Measurements from ENCODE around the gene COG6.

Gene COG6

DNA sequence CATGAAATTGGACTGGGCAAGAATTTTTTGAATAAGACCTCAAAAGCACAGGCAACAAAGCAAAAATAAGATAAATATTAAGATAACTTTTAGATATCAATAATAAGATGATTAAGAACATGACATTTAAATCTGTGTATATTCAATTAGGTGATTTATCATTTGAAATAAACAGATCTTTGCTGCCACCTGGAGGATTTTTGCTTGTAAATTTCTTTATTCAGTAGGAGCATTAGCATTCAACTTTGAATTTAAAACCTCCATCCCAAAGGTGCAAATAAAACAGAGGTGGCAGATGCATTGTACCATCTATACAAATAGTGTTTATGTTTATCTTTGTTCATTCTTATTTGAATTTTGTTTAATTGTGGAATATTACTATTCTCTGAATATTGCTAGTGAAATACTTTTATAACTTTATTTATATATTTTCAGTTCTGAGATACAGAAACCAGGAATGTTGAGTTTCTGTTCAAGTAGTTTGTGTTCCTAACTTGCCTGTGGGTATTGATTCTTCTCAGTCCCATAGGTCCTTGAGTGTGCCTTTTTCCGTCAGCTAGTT lies 20.9 kb downstream of the COG6 start:
- peak in 1 of 4 experiments; percentile 7 for DNase-seq (ENCODE audit: low read depth in 4 of 4, low spot score in 1 of 4)

DNA sequence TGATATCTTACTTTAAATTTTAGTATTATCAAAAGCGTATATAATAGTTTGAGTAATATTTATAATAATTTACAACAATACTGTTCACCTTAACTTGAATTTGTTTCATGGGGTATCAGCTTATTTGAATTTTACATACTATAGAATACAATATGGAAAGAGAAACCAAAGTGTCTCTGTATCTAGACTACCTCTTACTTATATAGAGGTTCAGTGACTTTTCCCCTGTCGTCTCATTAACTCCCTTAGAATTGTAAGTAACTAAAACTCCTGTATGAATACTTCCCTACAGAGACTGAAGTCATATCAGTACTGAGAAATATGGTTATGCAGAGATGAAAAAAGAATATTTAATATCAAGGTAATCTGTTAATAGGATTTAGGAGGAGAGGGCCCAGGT lies 26.8 kb downstream of the COG6 start:
- no peak for DNase-seq (ENCODE audit: low read depth in 4 of 4, low spot score in 1 of 4)

DNA sequence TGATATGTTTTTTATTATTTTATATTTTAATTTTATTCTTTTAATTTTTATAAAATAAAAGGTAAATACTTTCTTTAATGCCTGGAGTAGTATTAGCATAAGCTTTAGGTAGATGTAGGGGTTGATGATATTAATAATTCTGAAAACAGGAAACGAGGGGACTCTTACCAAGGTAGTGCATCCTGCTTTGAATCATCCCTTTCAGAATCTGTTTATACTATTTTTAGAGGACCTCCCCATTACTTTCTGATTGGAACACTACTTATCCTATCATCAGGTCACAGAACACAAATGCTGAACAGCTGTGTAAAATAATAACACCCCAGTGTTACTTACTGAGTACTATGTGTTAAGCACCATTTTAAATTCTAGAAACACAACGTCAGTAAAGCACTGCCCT lies 27.3 kb downstream of the COG6 start:
- no peak for DNase-seq (ENCODE audit: low read depth in 4 of 4, low spot score in 1 of 4)

DNA sequence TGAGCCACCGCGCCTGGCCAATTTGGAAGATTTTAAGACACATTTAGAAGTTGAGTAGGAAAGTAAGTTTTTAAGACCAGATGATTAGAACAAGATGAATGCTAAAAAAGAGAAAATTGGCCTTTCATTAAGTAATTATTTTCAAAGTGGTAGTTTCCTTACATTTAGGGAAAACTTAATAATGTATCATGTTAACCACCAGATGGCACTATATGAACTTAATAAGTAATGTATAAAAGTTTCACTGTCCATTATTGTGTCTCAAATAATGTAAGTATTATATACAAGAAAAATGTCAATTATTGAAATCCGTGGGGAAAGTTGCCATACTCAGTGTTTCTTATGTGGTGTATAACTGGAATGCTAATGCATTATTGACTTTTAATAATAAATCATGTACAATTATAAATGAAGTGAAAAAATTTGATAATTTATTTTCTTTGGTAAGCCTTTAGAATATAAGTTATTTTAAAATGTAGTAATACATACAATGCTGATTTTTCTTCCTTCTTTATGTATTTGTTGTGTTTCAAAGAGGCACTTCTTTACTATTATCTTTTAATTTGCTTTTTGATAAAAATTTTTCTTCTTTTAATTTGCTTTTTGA lies 29.2 kb downstream of the COG6 start:
- DNase-seq (ENCODE audit: low read depth in 4 of 4, low spot score in 1 of 4), result no peak

DNA sequence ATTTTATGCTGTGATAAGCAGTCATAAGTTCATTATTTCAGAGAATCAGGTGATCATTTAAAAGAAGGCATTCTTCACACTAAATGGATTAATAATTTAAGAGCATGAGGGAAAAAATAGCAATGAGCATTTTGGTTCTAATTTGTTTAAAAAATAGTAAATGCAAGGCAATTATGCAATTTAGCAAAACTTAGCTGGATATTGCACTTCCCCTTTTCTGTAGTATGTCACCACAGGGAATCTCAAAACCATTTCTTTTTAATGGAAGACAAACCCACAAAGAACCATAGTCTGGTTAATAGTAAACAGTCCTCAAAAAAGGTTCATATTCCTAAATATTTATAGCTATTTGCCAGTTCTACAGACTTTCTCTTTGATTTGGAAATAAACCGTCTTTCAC lies 30.2 kb downstream of the COG6 start:
- no peak for DNase-seq (ENCODE audit: low read depth in 4 of 4, low spot score in 1 of 4)

DNA sequence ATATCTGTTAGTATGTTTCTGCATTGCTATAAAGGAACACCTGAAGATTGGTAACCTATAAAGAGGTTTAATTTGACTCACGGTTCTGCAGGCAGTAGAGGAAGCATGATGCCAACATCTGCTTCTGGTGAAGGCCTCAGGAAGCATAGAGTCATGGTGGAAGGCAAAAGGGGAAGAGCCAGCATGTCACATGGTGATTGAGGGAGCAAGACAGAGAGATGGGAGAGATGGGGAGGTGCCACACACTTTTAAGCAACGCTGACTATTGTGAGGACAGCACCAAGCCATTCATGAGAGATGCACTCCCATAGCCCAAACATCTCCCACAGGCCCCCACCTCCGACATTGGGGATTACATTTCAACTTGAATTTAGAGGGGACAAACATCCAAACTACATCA lies 32.8 kb downstream of the COG6 start:
- no peak for DNase-seq (ENCODE audit: low read depth in 4 of 4, low spot score in 1 of 4)

DNA sequence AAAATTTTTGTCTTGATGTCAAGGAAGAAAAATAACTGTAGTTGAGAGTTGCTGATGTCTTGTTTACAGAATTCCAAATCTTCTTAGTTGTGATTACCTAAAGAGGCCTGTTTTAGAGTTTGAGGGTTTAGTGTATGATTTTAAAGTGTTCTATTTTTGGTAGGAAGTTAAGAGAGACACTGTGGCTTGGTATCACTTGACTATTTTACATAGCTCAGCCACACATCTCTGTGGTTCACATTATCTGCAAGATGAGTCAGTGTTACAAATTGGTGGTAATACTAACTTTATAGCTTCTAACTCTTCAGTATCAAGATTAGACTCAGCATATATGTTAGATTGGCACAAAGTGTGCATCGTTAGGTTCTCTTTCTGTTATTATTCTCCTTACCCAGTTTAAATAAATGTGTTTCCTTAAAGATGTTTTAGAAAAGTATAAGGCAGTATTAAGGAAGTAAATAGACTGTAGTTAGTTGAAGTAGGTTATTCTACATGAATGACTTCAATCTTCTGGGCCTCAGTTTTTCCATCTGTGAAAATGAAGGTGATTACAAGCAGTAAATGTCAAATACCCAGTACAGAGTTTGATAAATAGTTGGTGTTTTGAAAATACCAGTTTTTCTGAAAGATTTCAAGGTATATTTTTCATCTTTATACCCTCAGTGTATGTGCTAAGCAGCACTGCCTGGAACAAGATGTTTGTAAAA lies 33.4 kb downstream of the COG6 start:
- no peak for DNase-seq (ENCODE audit: low read depth in 4 of 4, low spot score in 1 of 4)

DNA sequence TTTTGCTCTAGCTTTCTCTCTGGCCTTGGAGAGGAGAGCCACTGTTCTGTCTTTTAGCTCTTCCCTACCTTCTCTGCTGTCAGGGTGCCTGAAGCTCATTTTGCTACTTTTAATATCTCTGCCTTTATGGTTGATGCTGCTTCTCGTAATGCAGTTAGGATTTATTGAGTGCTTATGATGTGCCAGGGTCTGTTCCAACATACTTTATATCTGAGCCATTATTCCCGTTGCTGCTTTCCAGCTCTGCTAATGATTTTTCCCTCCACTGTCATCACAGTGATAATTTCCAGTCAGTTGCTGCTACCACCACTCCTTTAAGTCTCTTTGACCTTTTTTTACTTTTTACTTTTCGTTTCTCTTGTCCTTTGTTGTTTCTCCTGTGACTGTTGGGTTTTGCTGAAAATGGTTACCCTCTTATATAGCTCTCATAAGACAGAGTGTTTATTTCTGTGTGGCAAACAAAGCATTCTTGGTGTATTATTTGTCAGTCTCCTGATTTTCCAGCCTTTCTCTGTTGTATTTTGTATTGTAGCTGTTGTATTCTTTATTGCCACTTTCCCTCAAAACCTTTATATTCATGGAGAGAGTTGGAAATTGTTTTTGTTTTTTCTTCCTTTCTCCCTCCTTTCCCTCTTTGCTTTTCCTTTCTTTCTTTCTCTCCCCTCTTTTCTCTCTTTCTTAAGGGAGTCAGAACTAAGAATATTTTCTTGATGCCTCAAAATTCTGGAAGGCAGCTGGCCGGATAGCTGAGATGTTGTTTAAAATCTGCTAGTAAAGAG lies 37.4 kb downstream of the COG6 start:
- DNase-seq (ENCODE audit: low read depth in 4 of 4, low spot score in 1 of 4), result no peak

DNA sequence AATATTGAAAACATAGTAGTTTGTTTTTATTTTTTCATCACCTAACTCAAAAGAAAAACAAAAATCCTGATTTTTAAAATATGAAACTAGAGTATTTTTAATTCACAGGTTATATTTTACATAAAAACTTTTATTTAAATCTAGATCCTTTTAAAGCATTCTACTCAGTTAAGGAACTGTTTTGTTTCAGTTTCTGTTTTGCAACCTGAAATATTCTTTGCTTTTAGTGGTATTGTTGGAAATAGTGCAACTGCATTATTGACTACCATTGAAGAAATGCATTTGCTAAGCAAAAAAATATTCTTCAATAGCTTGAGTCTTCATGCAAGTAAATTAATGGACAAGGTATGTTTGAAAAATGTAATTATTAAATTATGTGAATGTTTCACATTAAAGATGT lies 43.8 kb downstream of the COG6 start:
- DNase-seq (ENCODE audit: low read depth in 4 of 4, low spot score in 1 of 4), result no peak

DNA sequence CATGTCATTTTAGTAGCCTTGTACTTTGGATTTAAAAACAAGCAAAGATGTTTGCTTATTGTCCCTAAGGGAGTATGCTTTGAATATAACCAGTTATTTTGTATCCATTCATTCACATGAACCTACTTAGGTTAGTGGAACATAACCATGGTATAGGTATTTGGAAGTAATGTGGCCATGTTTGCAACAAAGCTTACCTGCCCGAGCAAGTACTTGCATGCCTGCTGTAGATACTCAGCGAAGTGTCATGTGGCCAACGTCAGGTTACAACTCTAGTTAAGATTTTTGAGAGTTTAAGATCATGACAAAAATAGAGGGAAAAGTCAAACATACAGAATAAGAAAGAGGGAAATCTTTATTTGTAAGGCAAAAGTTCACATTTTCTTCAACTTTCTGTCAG lies 57.2 kb downstream of the COG6 start:
- no peak for DNase-seq (ENCODE audit: low read depth in 4 of 4, low spot score in 1 of 4)

DNA sequence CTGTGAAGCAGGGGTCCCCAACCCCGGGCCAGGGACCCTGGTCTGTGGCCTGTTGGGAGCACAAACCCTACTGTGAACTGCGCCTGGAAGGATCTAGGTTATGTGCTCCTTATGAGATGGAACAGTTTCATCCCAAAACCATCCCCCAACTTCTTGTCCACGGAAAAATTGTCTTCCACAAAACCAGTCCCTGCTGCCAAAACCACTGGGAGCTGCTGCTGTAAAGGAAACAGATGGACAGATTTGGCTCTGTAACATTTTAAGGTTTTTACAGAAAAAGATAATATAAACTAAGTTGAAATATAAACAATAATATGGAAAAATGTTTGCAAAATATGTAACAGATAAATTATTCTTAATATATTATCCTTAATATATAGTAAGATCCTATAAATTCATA lies 73.7 kb downstream of the COG6 start:
- DNase-seq (ENCODE audit: low read depth in 4 of 4, low spot score in 1 of 4), result no peak

DNA sequence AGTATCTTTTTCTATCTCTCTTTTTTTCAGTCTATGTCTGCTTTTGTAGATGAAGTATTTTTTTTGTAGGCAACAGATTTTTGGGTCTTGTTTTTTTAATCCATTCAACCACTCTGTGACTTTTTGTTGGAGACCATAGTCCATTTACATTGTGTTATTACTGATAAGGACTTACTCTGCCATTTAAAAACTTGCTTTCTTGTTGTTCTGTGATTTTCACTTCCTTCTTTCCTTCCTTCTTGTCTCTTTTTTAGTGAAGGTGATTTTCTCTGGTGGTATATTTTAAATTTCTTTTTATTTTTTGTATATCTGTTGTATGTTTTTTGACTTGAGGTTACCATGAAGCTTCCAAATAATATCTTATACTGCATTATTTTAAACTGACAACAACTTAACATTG lies 79.5 kb downstream of the COG6 start:
- DNase-seq (ENCODE audit: low read depth in 4 of 4, low spot score in 1 of 4), result no peak

DNA sequence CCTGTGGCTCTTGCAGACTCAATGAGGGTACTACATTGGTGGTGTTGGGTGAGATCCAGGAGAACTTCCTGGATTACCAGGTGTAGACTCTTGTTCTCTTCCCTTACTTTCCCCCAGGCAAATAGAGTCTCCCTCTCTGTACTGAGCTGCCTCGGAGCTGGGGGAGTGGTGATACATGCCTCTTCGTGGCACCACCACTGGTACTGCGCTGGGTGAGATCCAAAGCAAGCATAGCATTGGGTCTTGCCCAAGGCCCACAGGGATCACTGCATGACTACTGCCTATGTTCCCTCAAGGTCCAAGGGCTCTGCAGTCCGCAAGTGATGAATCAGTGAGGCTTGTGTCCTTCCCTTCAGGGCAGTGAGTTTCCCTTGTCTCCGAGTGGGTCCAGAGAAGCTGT lies 81.6 kb downstream of the COG6 start:
- DNase-seq (ENCODE audit: low read depth in 4 of 4, low spot score in 1 of 4), result no peak

DNA sequence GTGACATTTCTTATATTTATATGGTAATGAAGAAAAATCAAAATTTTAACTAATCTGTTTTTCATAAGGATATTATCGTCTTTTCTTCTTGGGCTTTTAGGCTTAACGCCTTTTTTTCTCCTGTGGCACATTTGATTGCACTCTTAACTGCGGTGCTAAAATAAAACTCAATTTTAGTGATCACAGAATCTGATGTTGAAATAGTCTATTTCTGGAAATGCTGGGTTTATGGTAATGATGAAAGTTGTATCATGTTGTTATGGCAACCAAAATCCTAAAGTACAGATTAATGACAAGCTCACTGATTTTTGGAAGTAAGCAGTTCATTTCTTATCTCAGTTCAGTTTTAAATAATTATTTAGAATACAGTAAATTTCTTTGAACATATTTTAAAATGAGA lies 85.3 kb downstream of the COG6 start:
- no peak for DNase-seq (ENCODE audit: low read depth in 4 of 4, low spot score in 1 of 4)

DNA sequence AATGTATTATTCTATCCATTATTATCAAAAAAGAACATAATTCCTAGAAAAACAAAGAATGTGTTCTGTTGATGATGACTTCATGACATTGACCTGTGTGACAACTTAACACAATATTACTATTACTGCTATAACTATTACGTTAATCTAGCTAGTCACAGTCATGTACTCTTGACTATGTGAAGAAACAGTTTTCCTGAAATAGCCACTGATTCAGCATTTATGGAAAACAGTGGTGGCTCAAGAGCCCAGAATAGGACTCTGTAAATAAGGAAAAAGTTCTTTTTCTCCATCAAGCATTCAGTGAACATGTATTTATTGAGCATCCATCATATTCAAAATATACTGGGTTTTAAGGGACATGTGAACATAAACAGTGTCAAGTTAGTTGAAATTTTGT lies 93.5 kb downstream of the COG6 start:
- DNase-seq (ENCODE audit: low read depth in 4 of 4, low spot score in 1 of 4), result no peak

DNA sequence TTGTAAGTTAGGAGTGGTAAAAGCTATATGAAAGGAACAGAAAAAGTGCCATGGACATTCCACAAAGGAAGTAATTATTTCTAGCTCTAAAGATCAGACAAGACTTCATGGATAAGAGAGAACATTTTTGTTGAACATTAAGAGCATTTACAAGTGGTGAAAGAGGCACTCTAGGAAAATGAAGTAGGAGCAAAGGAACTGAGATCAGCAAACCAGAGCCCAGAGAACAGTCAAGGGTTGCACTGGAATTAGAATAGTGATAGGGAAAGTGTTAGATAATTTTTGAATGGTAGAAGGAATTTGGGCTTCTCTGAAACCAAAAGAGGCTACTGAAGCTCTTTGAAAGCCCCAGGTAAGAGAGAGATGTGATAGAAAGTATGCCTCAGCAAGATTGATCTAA lies 94.1 kb downstream of the COG6 start:
- no peak for DNase-seq (ENCODE audit: low read depth in 4 of 4, low spot score in 1 of 4)

DNA sequence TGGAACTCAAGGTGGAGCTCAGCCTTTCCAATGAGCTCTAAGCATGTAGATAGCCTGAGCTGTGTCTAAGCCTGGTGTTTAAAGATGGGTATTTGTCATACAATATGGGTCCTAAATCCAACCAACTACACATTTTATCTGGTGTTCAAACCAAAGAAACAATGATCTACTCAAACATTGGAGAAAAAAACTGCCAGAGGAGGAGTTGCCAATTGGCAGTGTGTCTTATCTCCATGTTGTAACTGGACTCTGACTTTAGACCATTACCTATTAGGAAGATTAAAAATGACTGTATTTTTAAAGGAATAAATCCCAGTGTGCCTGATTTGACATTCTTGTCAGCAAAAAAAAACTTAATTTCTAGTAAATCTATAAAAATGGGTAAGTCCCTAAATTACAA lies 96.3 kb downstream of the COG6 start:
- DNase-seq (ENCODE audit: low read depth in 4 of 4, low spot score in 1 of 4), result no peak

DNA sequence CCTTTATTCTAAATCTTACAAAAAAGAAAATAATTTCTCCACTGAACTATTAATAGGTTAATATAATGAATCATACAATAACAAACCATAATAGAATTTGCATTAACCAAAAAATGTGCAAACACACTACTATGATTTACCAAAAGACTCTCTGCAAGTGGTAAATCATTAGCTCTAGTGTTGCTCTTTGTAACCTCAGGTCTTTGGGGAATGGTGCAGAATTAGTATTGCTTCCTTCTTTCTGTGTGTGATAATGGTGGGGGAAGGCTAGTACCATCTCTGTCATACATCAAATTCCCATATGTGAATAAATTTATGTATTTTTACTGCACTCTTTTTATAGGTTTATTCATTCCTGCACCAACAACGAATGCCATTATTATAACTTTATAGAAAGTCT lies 105.1 kb downstream of the COG6 start:
- DNase-seq (ENCODE audit: low read depth in 4 of 4, low spot score in 1 of 4), result no peak

DNA sequence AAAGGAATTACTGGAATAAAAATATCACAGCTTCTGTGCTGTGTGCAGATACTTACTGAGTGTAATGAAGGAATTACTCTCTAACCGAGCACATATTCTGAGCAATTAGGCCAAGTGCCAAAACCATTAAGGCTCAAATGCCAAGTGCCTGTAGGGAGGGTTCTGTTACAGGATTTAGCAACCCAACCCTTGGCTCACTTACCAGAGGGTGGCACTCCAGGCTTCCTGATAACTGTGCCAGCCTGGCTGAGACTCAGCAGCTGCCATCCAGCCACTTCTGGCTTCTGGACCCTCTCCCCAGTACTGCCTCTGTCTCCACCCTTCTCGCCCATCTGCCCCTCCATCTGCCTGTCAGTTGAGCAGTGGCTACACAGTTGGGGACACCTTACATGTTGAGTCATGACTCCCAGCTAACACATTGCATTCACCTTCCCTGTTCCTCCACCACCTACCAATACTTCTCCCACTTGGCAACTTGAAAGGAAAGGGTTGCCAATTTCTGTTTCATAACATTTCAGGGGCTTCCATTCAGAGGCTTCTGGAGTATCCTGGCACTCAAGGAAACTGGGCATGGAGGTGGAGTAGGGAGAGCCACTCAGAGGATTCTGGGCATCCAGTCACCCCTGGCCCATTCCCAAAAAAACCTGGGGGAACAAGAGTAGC lies 110.5 kb downstream of the COG6 start:
- peak in 1 of 4 experiments; percentile 11 for DNase-seq (ENCODE audit: low read depth in 4 of 4, low spot score in 1 of 4)

DNA sequence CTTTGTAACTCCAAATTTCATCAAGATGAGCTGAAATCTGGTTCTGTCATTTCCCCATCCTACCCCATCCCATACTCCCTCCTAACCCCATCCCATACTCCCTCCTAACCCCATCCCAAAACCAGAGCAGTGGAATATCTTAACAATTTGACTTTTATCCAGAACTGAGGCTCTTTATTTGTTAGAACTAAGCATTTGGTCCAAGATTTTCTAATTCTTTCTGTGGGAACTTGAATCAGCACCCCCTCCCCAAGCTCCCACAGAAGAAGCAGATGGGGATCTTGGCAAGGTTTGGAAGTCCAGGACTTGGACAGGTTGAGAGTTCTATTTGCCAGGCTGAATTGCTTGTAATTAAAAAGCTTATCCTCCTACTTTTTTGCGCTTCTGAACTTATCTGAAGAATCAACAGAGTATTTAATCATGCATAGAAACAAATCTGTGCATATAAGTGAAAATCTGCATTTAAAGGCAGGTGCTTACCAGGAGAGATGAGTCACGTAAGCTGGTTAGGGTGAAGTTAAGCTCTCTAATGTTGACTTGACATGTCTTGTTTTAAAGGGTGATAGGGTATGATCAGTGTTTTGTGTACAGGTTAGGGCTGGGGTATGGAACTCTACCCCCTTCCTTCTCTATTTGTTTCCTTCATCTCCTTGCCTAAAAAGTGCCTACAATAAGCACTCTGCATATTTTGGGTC lies 111.1 kb downstream of the COG6 start:
- DNase-seq (ENCODE audit: low read depth in 4 of 4, low spot score in 1 of 4), result no peak
